WTC11 (cell line): Measurements from ENCODE around the gene CENPX.

Experiments used
- CTCF ChIP-seq: fragments of 200-600 bp; IDR thresholded peaks from 2 replicates; pipeline ENCODE4 v1.8.0; 2022; ENCODE audit warnings: antibody characterized with exemption
- EMX1 ChIP-seq: fragments of 250-450 bp; sonication (Bioruptor Pico); IDR thresholded peaks from 2 replicates; pipeline ENCODE4 v1.8.0; 2021; ENCODE audit warnings: mild to moderate bottlenecking
- SP1 ChIP-seq: sonication (generic); formaldehyde crosslinking; conservative IDR thresholded peaks from 2 replicates; pipeline ENCODE4 v1.8.1; 2022; ENCODE audit warnings: missing genetic modification reagents
- TCF7 ChIP-seq: sonication (generic); formaldehyde crosslinking; IDR thresholded peaks from 2 replicates; pipeline ENCODE4 v1.8.0; 2022; ENCODE audit warnings: mild to moderate bottlenecking, low read depth, missing genetic modification reagents, moderate library complexity
- ZNF219 ChIP-seq: sonication (generic); formaldehyde crosslinking; IDR thresholded peaks from 2 replicates; pipeline ENCODE4 v1.8.0; 2023; ENCODE audit warnings: missing genetic modification reagents, mild to moderate bottlenecking, borderline replicate concordance

- no peak for TF ChIP-seq SP1
- no peak for TF ChIP-seq CTCF
- no peak for TF ChIP-seq TCF7 (CRISPR knock-in tag)
- no peak for TF ChIP-seq EMX1 (CRISPR knock-in tag)
- TF ChIP-seq ZNF219 (CRISPR knock-in tag) = no peak
These were observed 25.4 kb upstream of the CENPX start for GRCh38 chr17:82047914-82048570.
